Activated T-helper 1 cell treated with anti-CD3 and anti-CD28 coated beads, Interleukin-2, amount 50 U/mL, for 16 hours (primary cell): ENCODE results near the gene CAMSAP1.
A peak's percentile ranks its signal among the peaks of the same experiment; 100 is the strongest.

Experiments
- DNase-seq, 2 donors: peaks; one replicate each; pipeline ENCODE4 v3.0.0-alpha.2; 2020; ENCODE audit warnings: low read depth in 1 of 2, low spot score in 1 of 2

CAMSAP1 gene

GRCh38 chr9:135941288-135941995 is 34.1 kb upstream of the CAMSAP1 start:
- DNase-seq, result no peak

- peak in 1 of 2 donors; percentile 44 for DNase-seq
Measured at GRCh38 chr9:135939351-135940265, 32.3 kb upstream of the CAMSAP1 start.

- no peak for DNase-seq
Measured at GRCh38 chr9:135937521-135938489, 30.5 kb upstream of the CAMSAP1 start.

- no peak for DNase-seq
Measured at GRCh38 chr9:135933114-135933513, 25.8 kb upstream of the CAMSAP1 start.

GRCh38 chr9:135932656-135933055 is 25.3 kb upstream of the CAMSAP1 start:
- DNase-seq, result no peak

GRCh38 chr9:135931349-135931820 is 24.0 kb upstream of the CAMSAP1 start:
- DNase-seq, result no peak

GRCh38 chr9:135930446-135931345 is 23.4 kb upstream of the CAMSAP1 start:
- no peak for DNase-seq

GRCh38 chr9:135929656-135930445 is 22.5 kb upstream of the CAMSAP1 start:
- no peak for DNase-seq

- no peak for DNase-seq
Measured at GRCh38 chr9:135928731-135929655, 21.6 kb upstream of the CAMSAP1 start.

GRCh38 chr9:135928074-135928730 is 20.9 kb upstream of the CAMSAP1 start:
- DNase-seq, result no peak

- DNase-seq, result no peak
Measured at GRCh38 chr9:135927195-135928013, 20.1 kb upstream of the CAMSAP1 start.

GRCh38 chr9:135926402-135927194 is 19.3 kb upstream of the CAMSAP1 start:
- DNase-seq, result peak in 1 of 2 donors; percentile 61

- peak in 1 of 2 donors; percentile 59 for DNase-seq
Measured at GRCh38 chr9:135925496-135926133, 18.3 kb upstream of the CAMSAP1 start.

GRCh38 chr9:135924628-135925338 is 17.4 kb upstream of the CAMSAP1 start:
- no peak for DNase-seq

GRCh38 chr9:135923508-135923907 is 16.2 kb upstream of the CAMSAP1 start:
- DNase-seq, result no peak
